Small intestine (tissue), 7 donors: ENCODE measurements around the gene WDR4. TPM values are rescaled to one million over a fixed set of nuclear protein-coding genes. Genes with fewer than 3 reads are reported as not detected.

ENCODE experiments used
- DNase-seq, 2 donors: peaks; one replicate each; pipeline versions ENCODE4 v3.0.0 to v3.0.0-alpha.2; 2013
- FAIRE-seq: peaks from 2 replicates; lab custom pipeline; 2012; peaks lifted over from hg19 to GRCh38; lab: Jason Lieb, UNC
- H3K27ac ChIP-seq, 3 donors: one replicate each; pipeline ENCODE4 v1.5.1; 2013; ENCODE audit warnings: low read length in 2 of 3, mild to moderate bottlenecking in 2 of 3, control low read depth in 1 of 3, inconsistent platforms in 1 of 3, low read depth in 1 of 3, moderate library complexity in 1 of 3
- H3K27me3 ChIP-seq, 3 donors: one replicate each; pipeline ENCODE4 v1.6.1; 2013; ENCODE audit warnings: low read length in 3 of 3, inconsistent platforms in 1 of 3; ENCODE audit not compliant: control insufficient read depth in 3 of 3, insufficient read depth in 3 of 3
- H3K36me3 ChIP-seq, 3 donors: one replicate each; pipeline ENCODE4 v1.6.1; 2013; ENCODE audit warnings: low read length in 3 of 3, inconsistent platforms in 1 of 3, low read depth in 1 of 3, mild to moderate bottlenecking in 1 of 3, moderate library complexity in 1 of 3; ENCODE audit not compliant: control insufficient read depth in 3 of 3, insufficient read depth in 2 of 3
- H3K4me1 ChIP-seq, 3 donors: one replicate each; pipeline ENCODE4 v1.6.1; 2013; ENCODE audit warnings: low read length in 2 of 3, inconsistent platforms in 1 of 3, low read depth in 1 of 3, mild to moderate bottlenecking in 1 of 3, moderate library complexity in 1 of 3; ENCODE audit not compliant: control insufficient read depth in 3 of 3, insufficient read depth in 2 of 3
- H3K4me3 ChIP-seq, 3 donors: one replicate each; pipeline ENCODE4 v1.5.1; 2013; ENCODE audit warnings: low read length in 3 of 3, control low read depth in 1 of 3, inconsistent platforms in 1 of 3, low read depth in 1 of 3, mild to moderate bottlenecking in 1 of 3, moderate library complexity in 1 of 3
- H3K9me3 ChIP-seq, 2 donors: one replicate each; pipeline ENCODE4 v1.6.1; 2013; ENCODE audit warnings: low read depth in 1 of 2, low read length in 1 of 2; ENCODE audit not compliant: control insufficient read depth in 2 of 2, insufficient read depth in 1 of 2
- WGBS, 3 donors: extraction: QIAGEN DNeasy Blood & Tissue Kit; methylation state at CpG; one replicate each; pipeline ENCODE4 v1.1.7; 2013; 5-methylcytosine and 5-hydroxymethylcytosine counted together
- polyA plus RNA-seq, 4 donors: library from polyadenylated mRNA; stranded (reverse) in 3 of 4; unstranded in 1 of 4; fragments of 200-250 nt in 3 of 4; fragments of 120-200 nt in 1 of 4; gene quantifications; one replicate each; pipeline versions ENCODE4 v1.2.1 to v1.2.3, GENCODE V29; 2013
- donor health status: healthy with polysubstance abuse.
- donor health status: control.
- donor health status: control.
- donor health status: Bipolar disorder and iron deficiency.
- donor health status: healthy.

WDR4 gene
- polyA plus RNA-seq, 4 donors = 3.5 to 20.7 (median 7.0) TPM

GRCh38 chr21:42860345-42860744, 19.0 kb downstream of the WDR4 start:
- DNase-seq (no peak), FAIRE-seq (no peak)
- 93 to 95% (median 95%) methylated on average over 17 of the region's 17 CpGs for WGBS, 3 donors
- H3K27me3 ChIP-seq = no peaks in the 10 kb centered on the region
- H3K27ac ChIP-seq = no peak overlapping the region
- no peaks in the 10 kb centered on the region for H3K9me3 ChIP-seq
- peaks cover 13 to 90% (median 16%) of the 10 kb centered on the region in 3 donors for H3K36me3 ChIP-seq
- no peak overlapping the region for H3K4me3 ChIP-seq
- H3K4me1 ChIP-seq = no peaks in the 10 kb centered on the region

- Histone ChIP-seq H3K27ac (no peak overlapping the region), H3K9me3 (no peaks in the 10 kb centered on the region), H3K4me1 (no peaks in the 10 kb centered on the region), H3K36me3 (peaks cover 15 to 90% (median 18%) of the 10 kb centered on the region in 3 donors), H3K4me3 (no peak overlapping the region), H3K27me3 (no peaks in the 10 kb centered on the region)
- no peak for DNase-seq
- WGBS, 3 donors = 88 to 99% (median 97%) methylated on average over 6 of the region's 6 CpGs
- no peak for FAIRE-seq
Measured at GRCh38 chr21:42859891-42860230, 19.5 kb downstream of the WDR4 start.

GRCh38 chr21:42858957-42859890, 20.1 kb downstream of the WDR4 start:
- H3K4me3 ChIP-seq = no peak overlapping the region
- no peak for FAIRE-seq
- no peaks in the 10 kb centered on the region for H3K27me3 ChIP-seq
- DNase-seq = no peak
- H3K36me3 ChIP-seq = peaks cover 15 to 90% (median 24%) of the 10 kb centered on the region in 3 donors
- WGBS, 3 donors = 96% methylated on average over 33 to 34 of the region's 34 CpGs
- no peak overlapping the region for H3K27ac ChIP-seq
- no peaks in the 10 kb centered on the region for H3K9me3 ChIP-seq
- no peaks in the 10 kb centered on the region for H3K4me1 ChIP-seq

GRCh38 chr21:42858185-42858847, 21.0 kb downstream of the WDR4 start:
- Histone ChIP-seq H3K36me3 (peaks cover 23 to 94% (median 30%) of the 10 kb centered on the region in 3 donors), H3K4me1 (no peaks in the 10 kb centered on the region), H3K4me3 (no peak overlapping the region), H3K9me3 (no peaks in the 10 kb centered on the region), H3K27me3 (no peaks in the 10 kb centered on the region), H3K27ac (no peak overlapping the region)
- DNase-seq = no peak
- 85 to 90% (median 89%) methylated on average over 19 of the region's 19 CpGs for WGBS, 3 donors
- no peak for FAIRE-seq

- H3K9me3 ChIP-seq = no peaks in the 10 kb centered on the region
- no peak for DNase-seq
- no peaks in the 10 kb centered on the region for H3K27me3 ChIP-seq
- no peaks in the 10 kb centered on the region for H3K4me1 ChIP-seq
- H3K27ac ChIP-seq = no peak overlapping the region
- H3K36me3 ChIP-seq = peaks cover 27 to 93% (median 30%) of the 10 kb centered on the region in 3 donors
- no peak for FAIRE-seq
- H3K4me3 ChIP-seq = no peak overlapping the region
- WGBS, 3 donors = 94 to 95% (median 95%) methylated on average over 11 of the region's 11 CpGs
Measured at GRCh38 chr21:42857216-42857615, 22.1 kb downstream of the WDR4 start.

- H3K4me1 ChIP-seq = no peaks in the 10 kb centered on the region
- no peak overlapping the region for H3K27ac ChIP-seq
- H3K4me3 ChIP-seq = no peak overlapping the region
- no peak for FAIRE-seq
- DNase-seq = no peak
- H3K27me3 ChIP-seq = no peaks in the 10 kb centered on the region
- H3K36me3 ChIP-seq = peaks cover 32 to 96% (median 33%) of the 10 kb centered on the region in 3 donors
- WGBS, 3 donors = 86 to 95% (median 95%) methylated on average over 18 of the region's 18 CpGs
- H3K9me3 ChIP-seq = no peaks in the 10 kb centered on the region
Measured at GRCh38 chr21:42855937-42856335, 23.4 kb downstream of the WDR4 start.

- FAIRE-seq = no peak
Measured at GRCh38 chr21:42855171-42855936, 24.0 kb downstream of the WDR4 start.

More at GRCh38 chr21:42855171-42855936, 24.0 kb downstream of the WDR4 start:
- Histone ChIP-seq H3K27ac (no peak overlapping the region), H3K4me1 (no peaks in the 10 kb centered on the region), H3K4me3 (no peak overlapping the region), H3K36me3 (peaks cover 32 to 96% (median 33%) of the 10 kb centered on the region in 3 donors), H3K27me3 (no peaks in the 10 kb centered on the region), H3K9me3 (no peaks in the 10 kb centered on the region)
- DNase-seq = no peak
- WGBS, 3 donors = 91 to 94% (median 92%) methylated on average over 19 of the region's 19 CpGs
